ENCODE results near the gene ATG16L2. TPM values are rescaled to one million over a fixed set of nuclear protein-coding genes. Genes with fewer than 3 reads are reported as not detected.

Gene ATG16L2
- polyA plus RNA-seq, 1 donor (not counting 4 experiments of a cell fraction or from before 2014, with no cell fraction given) = 9.9 TPM

DNA sequence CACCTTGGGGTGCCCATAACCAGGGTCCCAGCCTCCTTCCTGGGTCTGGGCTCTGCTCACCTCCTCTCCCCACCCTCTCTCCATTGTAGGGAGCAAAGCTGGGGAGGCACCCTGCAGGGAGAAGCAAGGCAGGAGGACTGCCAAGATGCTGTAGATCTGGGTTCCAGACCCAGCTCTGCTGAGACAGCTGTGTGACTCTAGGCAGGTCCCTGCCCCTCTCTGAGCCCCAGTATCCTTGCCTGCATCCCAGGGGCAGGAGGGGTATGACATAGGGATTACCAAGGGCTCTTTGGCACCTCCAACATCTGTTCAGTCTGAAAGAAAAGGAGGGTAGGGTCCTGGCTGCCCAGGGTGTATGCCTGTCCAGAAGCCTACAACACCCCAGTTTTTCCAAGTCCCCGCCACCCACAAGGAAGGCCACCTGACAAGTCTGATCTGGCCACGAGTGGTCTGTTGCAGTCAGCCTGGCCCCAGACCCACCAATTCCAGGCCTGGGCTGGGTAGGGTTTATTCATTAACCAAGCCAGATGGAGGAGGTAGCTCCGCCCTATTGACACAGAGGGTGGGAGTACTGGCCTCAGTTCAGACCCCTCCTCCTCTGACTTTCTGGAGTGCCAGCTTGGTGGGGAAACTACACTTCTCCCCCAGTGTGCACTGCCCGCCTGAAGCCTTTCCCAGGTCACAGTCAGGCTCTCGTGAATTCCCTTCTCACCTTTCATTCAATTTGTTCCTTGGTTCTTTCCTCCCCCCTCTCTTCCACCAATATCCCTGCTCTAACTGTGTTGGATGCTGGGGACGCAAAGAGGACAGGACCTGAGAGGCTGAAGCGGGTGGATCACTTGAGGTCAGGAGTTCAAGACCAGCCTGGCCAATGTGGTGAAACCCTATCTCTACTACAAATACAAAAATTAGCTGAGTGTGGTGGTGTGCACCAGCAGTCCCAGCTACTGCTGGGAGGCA, 35.4 kb upstream of the ATG16L2 start:
- Histone ChIP-seq H3K4me3 (ENCODE audit: control insufficient read depth in 2 of 3, extremely low read depth in 1 of 3, insufficient read depth in 2 of 3, low read depth in 1 of 3, low read length in 3 of 3) (no peak overlapping the region), H3K9me1 (ENCODE audit: control insufficient read depth, extremely low read depth, insufficient read depth, low read length) (peaks cover 2% of the 10 kb centered on the region), H3K27me3 (ENCODE audit: control insufficient read depth, extremely low read depth, insufficient read depth, low read length) (no peaks in the 10 kb centered on the region), H2AFZ (ENCODE audit: control insufficient read depth, low read length) (no peak overlapping the region), H3K27ac (ENCODE audit: control insufficient read depth, insufficient read depth, low read length) (no peak overlapping the region), H3K4me1 (ENCODE audit: control insufficient read depth, extremely low read depth, insufficient read depth, low read length) (peaks cover 39% of the 10 kb centered on the region), H3K9me3 (ENCODE audit: control insufficient read depth, low read depth, low read length) (no peaks in the 10 kb centered on the region), H3K4me2 (ENCODE audit: control insufficient read depth, extremely low read depth, insufficient read depth, low read depth, low read length) (no peak overlapping the region), H3K36me3 (ENCODE audit: control insufficient read depth in 2 of 2, extremely low read depth in 1 of 2, insufficient read depth in 2 of 2, low read length in 2 of 2) (peaks cover 0 to 5% of the 10 kb centered on the region in 2 experiments), H4K20me1 (ENCODE audit: control insufficient read depth, extremely low read depth, insufficient read depth, low read length) (no peaks in the 10 kb centered on the region), H3K79me2 (ENCODE audit: control insufficient read depth, insufficient read depth, low read length) (no peaks in the 10 kb centered on the region), H3K9ac (ENCODE audit: control insufficient read depth, extremely low read depth, insufficient read depth, low read length) (no peak overlapping the region)
- dilution Hi-C loops (cut with MboI; ENCODE audit: extremely low pct_ligation_motif_present, low sequenced_read_pairs) = no loop called here
- DNase-seq (ENCODE audit: low read depth, low spot score) (no peak), FAIRE-seq (no peak)
- TF ChIP-seq CTCF (optimal IDR thresholded peaks at IDR 0.05 in 1 of 3, IDR thresholded peaks at IDR 0.05 in 1 of 3, conservative IDR thresholded peaks at IDR 0.05 in 1 of 3; ENCODE audit: extremely low read depth in 1 of 3, insufficient read depth in 2 of 3, low read length in 3 of 3) (no peak), EZH2 (IDR thresholded peaks at IDR 0.05; ENCODE audit: low read length) (no peak)

DNA sequence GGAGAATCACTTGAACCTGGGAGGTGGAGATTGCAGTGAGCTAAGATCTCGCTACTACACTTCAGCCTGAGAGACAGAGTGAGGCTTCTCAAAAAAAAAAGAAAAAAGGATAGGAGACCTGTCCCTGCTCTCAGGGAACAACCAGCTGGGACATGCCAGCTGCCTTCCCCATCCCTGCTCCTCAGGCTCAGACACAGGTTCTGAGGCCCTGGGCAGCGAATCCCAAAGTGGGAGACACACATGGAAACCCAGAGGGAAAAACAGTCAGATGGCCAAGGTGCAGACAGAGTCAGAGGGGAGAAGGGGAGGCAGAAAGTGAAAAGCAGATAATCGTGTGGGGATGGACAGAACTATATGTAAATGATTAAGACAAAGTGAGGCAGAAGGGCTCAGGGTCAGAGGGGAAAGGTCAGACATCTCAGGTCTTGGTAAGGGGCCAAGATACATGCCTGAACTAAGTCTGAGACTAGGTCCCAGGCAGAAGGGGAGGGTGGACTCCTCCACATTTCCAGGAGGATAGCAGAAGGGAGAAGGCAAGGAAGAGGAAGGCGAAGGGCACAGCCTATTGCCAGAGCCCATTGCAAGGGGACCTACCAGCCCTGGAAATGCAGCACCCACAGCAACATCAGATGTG, 34.6 kb upstream of the ATG16L2 start:
- dilution Hi-C loops (cut with MboI; ENCODE audit: extremely low pct_ligation_motif_present, low sequenced_read_pairs) = no loop called here
- Histone ChIP-seq H3K4me1 (ENCODE audit: control insufficient read depth, extremely low read depth, insufficient read depth, low read length) (peaks cover 31% of the 10 kb centered on the region), H3K27me3 (ENCODE audit: control insufficient read depth, extremely low read depth, insufficient read depth, low read length) (no peaks in the 10 kb centered on the region), H3K4me2 (ENCODE audit: control insufficient read depth, extremely low read depth, insufficient read depth, low read depth, low read length) (no peak overlapping the region), H3K27ac (ENCODE audit: control insufficient read depth, insufficient read depth, low read length) (no peak overlapping the region), H3K9me1 (ENCODE audit: control insufficient read depth, extremely low read depth, insufficient read depth, low read length) (no peaks in the 10 kb centered on the region), H3K9me3 (ENCODE audit: control insufficient read depth, low read depth, low read length) (no peaks in the 10 kb centered on the region), H3K9ac (ENCODE audit: control insufficient read depth, extremely low read depth, insufficient read depth, low read length) (no peak overlapping the region), H3K36me3 (ENCODE audit: control insufficient read depth in 2 of 2, extremely low read depth in 1 of 2, insufficient read depth in 2 of 2, low read length in 2 of 2) (peaks cover 0 to 5% of the 10 kb centered on the region in 2 experiments), H4K20me1 (ENCODE audit: control insufficient read depth, extremely low read depth, insufficient read depth, low read length) (no peaks in the 10 kb centered on the region), H2AFZ (ENCODE audit: control insufficient read depth, low read length) (no peak overlapping the region), H3K4me3 (ENCODE audit: control insufficient read depth in 2 of 3, extremely low read depth in 1 of 3, insufficient read depth in 2 of 3, low read depth in 1 of 3, low read length in 3 of 3) (no peak overlapping the region), H3K79me2 (ENCODE audit: control insufficient read depth, insufficient read depth, low read length) (no peaks in the 10 kb centered on the region)
- no peak for DNase-seq (ENCODE audit: low read depth, low spot score)
- TF ChIP-seq EZH2 (IDR thresholded peaks at IDR 0.05; ENCODE audit: low read length) = no peak
- TF ChIP-seq CTCF (optimal IDR thresholded peaks at IDR 0.05 in 1 of 3, IDR thresholded peaks at IDR 0.05 in 1 of 3, conservative IDR thresholded peaks at IDR 0.05 in 1 of 3; ENCODE audit: extremely low read depth in 1 of 3, insufficient read depth in 2 of 3, low read length in 3 of 3) = no peak
- FAIRE-seq = no peak

Data from keratinocyte (primary cell).